HG02642 (cell line): ENCODE data around the gene SEMA7A.
A peak's percentile ranks its signal among the peaks of the same experiment; 100 is the strongest.

Source experiments
- ATAC-seq: cut with Tn5 transposase; IDR thresholded peaks from one replicate; pipeline ENCODE4 v1.9.1; 2021; ENCODE audit warnings: mild to moderate bottlenecking; ENCODE audit not compliant: unreplicated experiment, poor library complexity

SEMA7A gene

GRCh38 chr15:74419432-74419831 lies 14.3 kb downstream of the SEMA7A start:
- no peak for ATAC-seq

- no peak for ATAC-seq
These were observed 15.0 kb downstream of the SEMA7A start for GRCh38 chr15:74418575-74419338.

DNA sequence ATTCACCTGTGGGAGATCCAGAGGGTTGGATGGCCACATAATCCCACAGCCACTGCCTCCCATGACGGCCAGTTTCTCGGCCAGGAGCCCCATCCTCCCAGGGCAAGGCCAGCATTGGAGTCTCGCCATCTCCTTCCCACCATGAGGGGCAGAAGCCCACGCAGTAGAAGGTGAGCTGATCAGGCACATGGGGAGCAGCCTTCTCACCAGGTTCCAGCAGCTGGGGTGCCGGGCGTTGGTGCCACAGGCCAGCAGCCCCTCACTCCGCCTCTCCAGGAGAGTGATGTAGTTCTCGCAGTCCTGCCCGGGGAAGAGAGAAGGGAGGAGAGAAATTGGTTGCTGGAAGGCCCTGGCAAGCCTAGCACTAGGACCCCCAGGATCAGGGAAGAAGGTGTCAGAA lies 16.1 kb downstream of the SEMA7A start:
- ATAC-seq, result no peak

DNA sequence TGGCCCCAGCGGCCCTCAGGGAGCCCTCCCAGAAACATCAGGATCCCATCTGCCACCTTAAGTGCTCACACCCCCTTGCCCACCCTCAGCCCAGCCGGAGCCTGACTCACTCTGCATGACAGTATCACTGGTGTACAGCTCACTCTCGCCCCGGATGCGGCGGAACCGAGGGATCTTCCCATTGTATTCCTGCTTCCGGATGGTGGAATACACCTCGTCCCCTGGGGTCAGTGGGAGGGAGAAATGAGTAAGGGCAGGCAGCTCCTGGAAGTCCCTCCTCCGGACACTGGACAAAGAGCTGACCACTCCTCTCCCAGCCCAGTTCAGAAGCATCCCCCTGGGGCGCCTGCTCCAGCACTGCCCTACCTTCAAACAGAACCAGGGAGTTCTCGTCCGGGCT lies 16.5 kb downstream of the SEMA7A start:
- ATAC-seq, result no peak

- no peak for ATAC-seq
These were observed 17.5 kb downstream of the SEMA7A start for GRCh38 chr15:74415966-74416916.

DNA sequence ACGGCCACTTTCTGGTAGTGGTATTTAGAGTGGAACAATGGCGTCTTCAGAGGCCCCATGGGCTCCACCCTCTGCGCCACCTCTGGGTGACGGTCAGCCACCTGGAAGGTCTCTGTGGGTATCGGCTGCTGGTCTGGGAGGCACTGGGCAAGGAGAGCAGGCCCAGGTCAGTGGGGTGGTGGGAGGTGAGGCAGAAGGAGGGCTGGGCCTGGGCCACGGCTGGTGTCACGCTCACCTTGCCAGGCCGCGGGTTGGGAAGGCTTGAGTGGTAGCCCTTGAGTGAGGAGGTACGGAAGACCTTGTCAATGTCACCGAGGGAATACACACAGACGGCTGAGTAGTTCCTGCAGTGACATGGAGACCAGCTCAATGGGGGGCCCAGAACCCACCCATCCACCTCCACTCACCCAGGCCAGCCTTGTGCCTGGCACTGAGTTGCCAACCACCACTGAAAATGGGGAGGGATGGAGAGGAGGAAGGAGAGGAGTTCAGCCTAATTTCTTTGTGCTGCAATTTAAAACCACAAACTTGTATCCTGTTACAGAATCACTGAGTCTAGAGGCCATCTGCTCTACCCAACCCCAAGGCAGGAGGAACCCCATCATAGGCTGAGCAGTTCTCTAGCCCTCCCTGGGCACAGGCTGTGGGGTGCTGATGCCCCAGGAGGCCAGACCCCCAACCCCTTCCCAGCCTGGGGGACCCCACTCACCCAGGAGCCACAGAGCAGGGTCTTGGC lies 19.0 kb downstream of the SEMA7A start:
- ATAC-seq, result no peak

DNA sequence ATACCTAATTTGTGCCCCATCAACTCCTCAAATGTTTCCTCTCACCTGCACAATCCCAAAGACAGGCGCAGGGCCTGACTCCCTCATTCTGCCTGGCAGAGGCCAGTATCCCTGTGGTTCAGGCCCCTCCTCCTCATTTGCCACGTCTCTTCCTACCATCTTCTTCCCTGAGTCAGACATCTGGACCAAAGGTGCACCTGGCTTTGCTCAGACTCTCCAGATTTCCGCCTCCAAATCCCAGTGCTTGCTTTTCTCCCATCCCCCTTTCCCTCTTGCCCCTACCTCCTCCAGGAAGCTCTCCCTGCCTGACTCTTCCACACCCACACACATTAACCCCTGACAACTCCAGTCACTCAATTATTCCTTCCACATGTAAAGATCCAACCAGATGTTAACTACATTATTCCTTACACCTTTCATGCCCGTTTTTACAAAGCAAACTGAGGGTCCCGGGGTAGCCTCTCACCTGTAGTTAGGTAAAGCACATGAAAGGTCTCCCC lies 19.6 kb downstream of the SEMA7A start:
- ATAC-seq, result no peak

- ATAC-seq, result no peak
These were observed 20.2 kb downstream of the SEMA7A start for GRCh38 chr15:74413350-74414080.

DNA sequence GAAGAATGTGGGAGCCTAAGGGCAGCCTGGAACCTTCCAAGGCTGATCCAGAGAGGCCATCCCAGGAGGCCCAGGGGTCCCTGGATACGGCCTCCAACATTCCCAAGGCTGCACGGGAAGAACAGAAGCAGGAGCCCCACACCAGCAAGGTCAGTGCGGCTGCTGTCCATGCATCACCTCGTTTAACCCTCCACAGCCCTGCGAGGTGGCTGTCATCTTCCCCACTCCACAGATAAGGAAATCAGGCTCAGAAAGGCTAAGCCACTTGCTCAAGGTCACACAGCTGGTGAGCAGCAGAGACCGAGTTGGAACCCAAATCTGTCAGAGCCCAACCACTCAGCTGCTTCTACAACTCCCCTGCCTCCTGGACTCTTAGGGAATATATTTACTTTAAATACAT lies 21.6 kb downstream of the SEMA7A start:
- no peak for ATAC-seq

DNA sequence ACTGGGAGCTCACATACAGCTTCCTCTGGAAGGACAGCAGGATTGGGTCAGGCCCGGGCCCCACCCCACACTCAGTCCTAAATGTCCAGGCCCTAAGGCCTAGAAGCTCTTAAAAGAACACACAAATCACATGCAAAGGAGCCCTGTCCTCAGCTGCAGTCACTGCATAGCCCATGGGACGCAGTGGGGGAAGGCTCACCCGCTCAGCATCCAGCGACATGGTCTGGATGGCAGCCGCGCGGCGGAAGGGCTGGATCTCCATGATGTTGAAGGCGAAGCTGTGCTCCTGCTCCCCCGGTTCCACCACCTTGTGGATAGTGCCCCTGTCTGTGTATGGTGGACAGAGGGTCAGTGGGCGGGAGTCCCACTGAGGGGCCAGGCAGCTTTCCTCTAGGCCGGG lies 22.1 kb downstream of the SEMA7A start:
- ATAC-seq, result no peak

- no peak for ATAC-seq
These were observed 23.3 kb downstream of the SEMA7A start for GRCh38 chr15:74410502-74410901.

DNA sequence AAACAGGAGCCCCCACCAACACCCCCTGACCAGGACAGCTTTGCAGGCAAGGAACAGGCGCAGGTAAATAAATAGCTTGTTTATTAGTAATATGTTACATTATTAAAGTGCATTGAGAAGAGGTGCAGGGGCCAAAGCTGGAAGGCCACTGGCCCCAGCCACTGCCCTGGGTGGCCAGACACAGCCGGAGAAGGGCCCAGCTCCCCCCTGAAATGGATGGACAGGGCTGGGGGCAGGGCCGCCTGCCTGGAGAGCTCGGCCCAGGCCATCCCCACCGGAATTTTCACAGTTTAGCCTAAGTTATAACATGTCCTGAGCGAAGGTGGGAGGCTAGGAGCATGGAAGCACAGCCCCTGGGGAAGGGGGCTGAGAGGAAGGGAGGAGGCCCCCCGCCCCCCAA lies 24.5 kb downstream of the SEMA7A start:
- no peak for ATAC-seq

GRCh38 chr15:74408815-74409214 lies 24.9 kb downstream of the SEMA7A start:
- no peak for ATAC-seq

DNA sequence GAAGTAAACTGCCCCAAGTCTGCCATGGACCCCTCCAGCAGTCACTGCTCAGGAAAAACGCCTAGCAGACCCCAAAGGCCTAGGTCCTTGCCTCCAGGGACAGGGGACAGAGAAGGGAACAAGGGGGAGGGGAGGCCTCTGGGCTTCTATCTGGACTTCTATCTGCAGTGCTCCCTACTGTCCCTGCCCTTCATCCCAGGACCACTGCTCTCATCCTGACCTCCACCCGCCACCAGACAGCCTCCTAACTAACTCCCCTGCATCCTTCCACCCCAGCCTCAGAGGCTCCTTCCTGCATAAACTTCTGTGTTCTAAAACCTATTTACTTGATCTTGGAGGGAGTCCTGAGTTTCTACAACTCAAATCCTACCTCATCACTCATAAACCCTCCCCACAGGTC lies 25.4 kb downstream of the SEMA7A start:
- ATAC-seq, result no peak

DNA sequence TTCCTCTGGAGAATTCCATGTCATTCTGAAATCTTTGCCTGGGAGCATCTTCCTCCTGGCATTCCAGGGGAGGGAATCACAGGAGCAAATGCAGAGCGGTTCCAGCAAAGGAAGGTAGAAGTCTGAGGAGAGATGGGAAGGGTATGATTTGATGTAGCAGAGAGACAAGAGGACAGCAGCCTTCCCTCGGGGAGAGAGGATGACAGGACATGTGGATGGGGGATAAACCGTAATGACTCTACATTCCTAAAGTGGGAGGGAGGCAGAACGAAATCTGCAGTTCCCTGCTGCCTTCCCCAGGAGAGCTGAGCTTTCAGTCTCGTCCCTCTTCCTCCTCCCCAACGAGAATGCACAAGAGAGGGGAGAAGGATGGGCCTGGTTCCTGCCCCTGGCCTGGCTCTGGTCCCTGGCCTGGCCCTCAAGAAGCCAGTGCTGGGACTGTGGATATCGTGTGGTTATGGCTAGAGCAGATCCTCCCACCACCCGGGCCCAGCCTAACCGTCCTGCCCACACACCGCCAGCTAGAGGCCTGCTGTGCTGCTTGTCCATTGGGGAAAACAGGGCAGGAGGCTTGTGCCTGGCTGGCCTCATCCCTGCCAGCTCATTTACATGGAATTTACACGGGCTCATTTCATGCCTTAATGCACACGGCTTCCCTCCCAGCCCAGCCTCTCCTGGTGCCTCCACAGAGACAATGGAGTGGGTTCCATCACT lies 26.6 kb downstream of the SEMA7A start:
- no peak for ATAC-seq

- ATAC-seq, result no peak
These were observed 27.2 kb downstream of the SEMA7A start for GRCh38 chr15:74406517-74406916.

GRCh38 chr15:74405823-74406222 lies 27.9 kb downstream of the SEMA7A start:
- ATAC-seq, result no peak

- ATAC-seq, result peak; percentile 32
These were observed 29.7 kb downstream of the SEMA7A start for GRCh38 chr15:74403991-74404563.

DNA sequence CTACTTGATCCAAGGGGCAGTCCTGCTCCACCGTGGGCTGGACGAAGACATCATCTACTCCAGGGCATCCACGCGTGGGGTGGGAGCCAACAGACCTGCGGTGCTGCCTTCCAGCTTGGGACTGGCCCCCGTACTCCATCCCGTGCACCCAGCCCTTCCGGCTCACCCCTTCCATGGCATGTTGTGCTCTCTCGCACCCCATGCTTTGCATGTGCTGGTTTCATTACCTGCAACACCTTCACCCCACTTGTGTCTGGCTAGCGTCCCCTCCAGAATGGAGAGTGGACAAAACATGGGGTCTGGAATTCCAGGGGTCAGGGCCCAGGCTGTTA lies 30.2 kb downstream of the SEMA7A start:
- ATAC-seq, result peak; percentile 22
